Measurements from ENCODE around the gene PTPRU. TPM values are rescaled to one million over a fixed set of nuclear protein-coding genes. Genes with fewer than 3 reads are reported as not detected.

PTPRU gene
- total RNA-seq, 1 experiment from 2014 or later: 45.5 TPM

- Histone ChIP-seq H2BK12ac (ENCODE audit: insufficient read length, low read depth, low read length) (no peak overlapping the region), H3K4me1 (ENCODE audit: insufficient read depth, low read length) (no peaks in the 10 kb centered on the region), H3K4me2 (ENCODE audit: insufficient read depth, insufficient read length, low read length) (no peak overlapping the region), H3K79me2 (ENCODE audit: insufficient read depth, low read length) (no peaks in the 10 kb centered on the region), H4K91ac (ENCODE audit: insufficient read length, low read depth, low read length) (no peak overlapping the region), H3K9ac (ENCODE audit: extremely low read depth, insufficient read length, low read length) (no peak overlapping the region), H4K5ac (ENCODE audit: insufficient read length, low read depth, low read length) (no peak overlapping the region), H3K23me2 (ENCODE audit: insufficient read length, low read depth, low read length, poor library complexity, severe bottlenecking) (no peaks in the 10 kb centered on the region), H2BK120ac (ENCODE audit: low read depth, low read length, poor library complexity, severe bottlenecking) (no peak overlapping the region), H3K79me1 (ENCODE audit: insufficient read depth, low read depth, low read length, poor library complexity, severe bottlenecking) (no peaks in the 10 kb centered on the region), H3K9me3 (ENCODE audit: control insufficient read depth, low read depth, low read length) (no peaks in the 10 kb centered on the region), H2BK5ac (ENCODE audit: insufficient read length, low read length) (no peak overlapping the region), H3K18ac (ENCODE audit: insufficient read length, low read depth, low read length) (no peak overlapping the region), H3K14ac (ENCODE audit: insufficient read depth, low read length) (no peak overlapping the region), H2AFZ (ENCODE audit: low read length) (no peak overlapping the region), H3K4ac (ENCODE audit: low read depth, low read length) (no peak overlapping the region), H4K8ac (replicated peaks; ENCODE audit: insufficient read length, low read depth, low read length) (no peak overlapping the region), H4K20me1 (ENCODE audit: control insufficient read depth, insufficient read depth, insufficient read length) (no peaks in the 10 kb centered on the region), H2BK15ac (ENCODE audit: low read depth, low read length) (no peak overlapping the region), H3K27me3 (ENCODE audit: insufficient read depth, low read length) (no peaks in the 10 kb centered on the region), H3K23ac (ENCODE audit: insufficient read length, low read depth, low read length) (no peak overlapping the region), H3T11ph (ENCODE audit: low read length) (no peak overlapping the region), H3K56ac (ENCODE audit: insufficient read length, low read depth, low read length) (no peak overlapping the region), H3K27ac (ENCODE audit: insufficient read length, low read depth, low read length) (no peak overlapping the region), H2BK20ac (ENCODE audit: low read depth, low read length, poor library complexity, severe bottlenecking) (no peak overlapping the region), H2AK5ac (ENCODE audit: insufficient read length, low read length) (no peak overlapping the region)
- H3K4me3 Mint-ChIP-seq: no peak overlapping the region
- DNase-seq: peak; percentile 14
- H3K4me1 Mint-ChIP-seq: peaks cover 0 to 9% of the 10 kb centered on the region in 2 experiments; a peak in 1 of 4 replicates
- H3K27ac Mint-ChIP-seq: no peak overlapping the region; a peak in 1 of 7 replicates
- H3K9me3 Mint-ChIP-seq: peaks cover 12% of the 10 kb centered on the region in 2 experiments; a peak in 4 of 5 replicates
- peaks cover 18% of the 10 kb centered on the region for H3K27me3 Mint-ChIP-seq (ENCODE audit: low read depth)
- no peak for TF ChIP-seq CTCF (conservative IDR thresholded peaks at IDR 0.05)
- no CpG with 5 or more reads among the region's 5 CpGs for WGBS (ENCODE audit: extremely low coverage, insufficient read length, low lambda C conversion rate)
- peaks cover 0 to 10% (median 0%) of the 10 kb centered on the region in 3 experiments; a peak in 2 of 7 replicates for H3K36me3 Mint-ChIP-seq (ENCODE audit: insufficient read depth in 1 of 3, low read depth in 3 of 3)
These were observed 135.0 kb downstream of the PTPRU start for GRCh38 chr1:29371332-29371731.

Measured in H9 (cell line).